T-helper 2 cell treated with Interferon-gamma antibody and Interleukin-4, amounts not matched to agents 5 μg/mL and 100 μg/mL, for 36 hours (primary cell): ENCODE measurements around the gene CYLD.

Source experiments
- DNase-seq: peaks from one replicate; pipeline ENCODE4 v3.0.0; 2021; ENCODE audit warnings: low spot score
- H3K27ac Mint-ChIP-seq: one replicate; pipeline ENCODE4 v1.8.0; 2021; ENCODE audit warnings: mild to moderate bottlenecking, mixed read lengths
- H3K27me3 Mint-ChIP-seq: one replicate; pipeline ENCODE4 v1.8.0; 2021; ENCODE audit warnings: low read depth, mixed read lengths
- H3K36me3 Mint-ChIP-seq: one replicate; pipeline ENCODE4 v1.8.0; 2021; ENCODE audit warnings: low read depth, mixed read lengths
- H3K4me1 Mint-ChIP-seq: one replicate; pipeline ENCODE4 v1.8.0; 2021; ENCODE audit warnings: low read depth, mixed read lengths
- H3K4me3 Mint-ChIP-seq: one replicate; pipeline ENCODE4 v1.8.0; 2022; ENCODE audit warnings: mild to moderate bottlenecking, moderate library complexity, mixed read lengths
- H3K9me3 Mint-ChIP-seq: one replicate; pipeline ENCODE4 v1.8.0; 2021; ENCODE audit warnings: mixed read lengths

The CYLD gene

DNA sequence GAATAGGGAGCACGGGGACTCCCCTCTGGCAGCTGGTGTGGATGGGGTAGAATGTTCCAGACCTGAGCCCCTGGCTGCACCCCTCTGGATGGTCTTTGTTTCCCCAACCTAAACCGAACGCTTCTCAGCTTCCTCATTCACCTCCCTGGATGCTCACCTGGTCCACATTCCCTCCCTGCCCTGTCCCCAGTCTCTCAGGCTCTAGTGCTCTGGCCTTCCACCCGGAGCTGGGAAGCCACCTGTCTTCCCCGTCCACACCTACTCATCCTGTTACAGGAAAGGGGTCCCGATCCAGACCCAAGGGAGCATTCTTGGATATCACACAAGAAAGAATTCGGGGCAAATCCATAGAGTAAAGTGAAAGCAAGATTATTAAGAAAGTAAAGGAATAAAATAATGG lies 73.5 kb downstream of the CYLD start:
- no peak for DNase-seq
- no peaks in the 10 kb centered on the region for H3K9me3 Mint-ChIP-seq
- H3K27me3 Mint-ChIP-seq: peaks cover 2% of the 10 kb centered on the region
- no peaks in the 10 kb centered on the region for H3K36me3 Mint-ChIP-seq
- H3K27ac Mint-ChIP-seq: no peak overlapping the region
- H3K4me1 Mint-ChIP-seq: no peaks in the 10 kb centered on the region
- no peak overlapping the region for H3K4me3 Mint-ChIP-seq

DNA sequence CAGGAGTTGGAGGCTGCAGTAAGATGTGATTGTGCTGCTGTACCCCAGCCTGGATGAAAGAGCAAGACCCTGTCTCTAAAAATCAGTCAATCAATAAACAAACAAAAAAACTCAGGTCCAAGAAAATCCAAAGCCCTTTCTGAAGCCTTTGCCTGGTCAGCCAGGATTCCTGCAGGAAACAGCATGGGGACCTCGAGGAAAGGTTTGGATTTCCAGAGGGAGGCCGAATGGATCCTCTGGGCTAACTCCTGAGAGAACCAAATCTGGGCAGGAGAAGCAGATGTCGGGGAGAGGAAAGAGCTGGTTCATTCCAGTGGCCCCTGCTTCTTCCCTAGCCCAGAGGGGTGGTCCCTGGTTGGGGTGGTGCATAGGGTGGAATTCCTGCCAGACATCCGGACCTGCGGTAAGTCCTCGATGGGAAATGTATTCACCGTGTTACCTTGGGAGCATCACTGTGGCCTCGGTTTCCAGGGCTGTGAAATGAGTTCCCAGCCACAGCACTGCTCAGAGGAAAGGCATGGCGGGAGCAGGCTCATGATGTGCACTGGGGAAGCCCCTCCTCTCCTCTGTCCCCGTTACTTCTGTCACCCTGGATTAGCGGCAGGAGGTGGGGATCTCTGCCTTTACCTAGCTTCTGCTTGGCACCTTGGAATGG lies 75.1 kb downstream of the CYLD start:
- DNase-seq: no peak
- Mint-ChIP-seq H3K27ac (no peak overlapping the region), H3K36me3 (no peaks in the 10 kb centered on the region), H3K27me3 (peaks cover 2% of the 10 kb centered on the region), H3K4me1 (no peaks in the 10 kb centered on the region), H3K4me3 (no peak overlapping the region), H3K9me3 (no peaks in the 10 kb centered on the region)

DNA sequence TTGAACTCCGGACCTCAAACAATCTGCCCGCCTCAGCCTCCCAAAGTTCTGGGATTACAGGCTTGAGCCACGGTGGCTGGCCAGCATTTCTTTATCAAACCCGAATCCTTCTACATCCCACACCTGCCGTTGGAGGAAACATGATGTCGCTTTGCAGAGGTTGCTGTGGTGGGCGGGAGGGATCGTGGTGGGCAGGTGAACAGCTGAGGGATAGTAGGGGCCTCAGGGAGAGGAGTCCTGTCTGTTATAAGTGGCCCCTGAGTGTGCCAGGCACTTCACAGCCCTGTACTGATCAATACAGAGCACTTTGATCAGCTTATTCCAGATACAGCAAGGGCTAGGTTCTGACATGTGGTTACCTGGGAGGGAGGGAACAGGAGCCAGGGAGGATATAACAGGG lies 76.5 kb downstream of the CYLD start:
- H3K36me3 Mint-ChIP-seq: no peaks in the 10 kb centered on the region
- H3K4me1 Mint-ChIP-seq: no peaks in the 10 kb centered on the region
- DNase-seq: no peak
- H3K27ac Mint-ChIP-seq: no peak overlapping the region
- H3K9me3 Mint-ChIP-seq: no peaks in the 10 kb centered on the region
- no peak overlapping the region for H3K4me3 Mint-ChIP-seq
- peaks cover 2% of the 10 kb centered on the region for H3K27me3 Mint-ChIP-seq

DNA sequence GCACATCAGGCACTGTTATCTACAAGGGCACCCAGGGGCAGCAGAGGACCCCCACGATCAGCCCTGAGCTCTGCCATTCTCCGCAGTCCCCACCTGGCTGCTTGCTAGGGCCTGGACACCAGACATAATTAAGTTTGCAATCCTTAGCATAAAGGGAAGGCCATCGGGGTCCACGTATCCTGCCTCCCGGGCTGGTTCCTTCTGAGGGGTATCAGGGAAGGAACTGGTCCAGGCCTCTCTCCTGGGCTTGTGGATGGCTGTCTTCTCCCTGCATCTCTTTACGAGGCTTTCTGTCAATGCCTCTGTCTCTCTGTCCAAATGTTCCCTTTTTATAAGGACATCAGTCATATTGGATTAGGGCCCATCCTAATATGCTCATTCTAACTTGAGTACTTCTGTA lies 77.8 kb downstream of the CYLD start:
- DNase-seq: no peak
- no peaks in the 10 kb centered on the region for H3K9me3 Mint-ChIP-seq
- no peaks in the 10 kb centered on the region for H3K4me1 Mint-ChIP-seq
- no peak overlapping the region for H3K4me3 Mint-ChIP-seq
- H3K36me3 Mint-ChIP-seq: no peaks in the 10 kb centered on the region
- H3K27me3 Mint-ChIP-seq: peaks cover 10% of the 10 kb centered on the region
- no peak overlapping the region for H3K27ac Mint-ChIP-seq

DNA sequence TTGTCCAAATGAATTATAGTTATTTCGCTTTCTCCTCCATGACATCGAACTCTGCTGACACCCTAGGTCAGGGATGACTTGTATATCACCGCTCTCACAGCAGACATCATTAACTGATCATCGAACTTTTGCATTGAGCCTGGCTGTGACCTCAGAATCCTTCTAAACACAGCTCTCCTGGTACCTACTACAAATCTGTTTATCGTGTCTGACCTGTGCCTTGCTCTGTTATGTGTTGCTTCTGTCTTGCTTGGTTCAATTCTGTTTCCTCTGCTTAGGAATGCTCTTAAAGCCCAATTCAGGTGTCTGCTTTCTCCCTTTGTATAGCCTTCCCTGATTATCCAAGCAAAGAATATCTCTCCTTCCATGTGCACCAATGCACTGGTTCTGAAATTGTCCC lies 78.3 kb downstream of the CYLD start:
- no peak for DNase-seq
- no peaks in the 10 kb centered on the region for H3K36me3 Mint-ChIP-seq
- H3K27me3 Mint-ChIP-seq: peaks cover 12% of the 10 kb centered on the region
- H3K27ac Mint-ChIP-seq: no peak overlapping the region
- no peak overlapping the region for H3K4me3 Mint-ChIP-seq
- H3K9me3 Mint-ChIP-seq: no peaks in the 10 kb centered on the region
- no peaks in the 10 kb centered on the region for H3K4me1 Mint-ChIP-seq

DNA sequence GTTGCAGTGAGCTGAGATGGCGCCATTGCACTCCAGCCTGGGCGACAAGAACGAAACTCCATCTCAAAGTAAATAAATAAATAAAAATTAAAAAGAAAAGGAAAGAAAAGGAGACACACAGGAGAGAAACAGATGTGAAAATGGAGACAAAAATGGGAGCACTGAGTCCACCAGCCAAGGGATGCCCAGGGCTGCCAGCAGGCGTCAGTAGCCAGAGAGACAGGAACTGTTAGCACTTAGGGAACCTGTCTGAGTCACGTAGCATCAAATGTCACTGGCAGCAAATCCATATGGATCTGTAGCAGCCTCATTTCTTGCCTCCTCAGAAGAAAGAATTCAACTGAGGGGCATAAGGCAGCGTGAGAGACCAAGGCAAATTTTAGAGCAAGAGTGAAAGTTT lies 79.7 kb downstream of the CYLD start:
- Mint-ChIP-seq H3K27ac (no peak overlapping the region), H3K36me3 (no peaks in the 10 kb centered on the region), H3K4me3 (no peak overlapping the region), H3K27me3 (peaks cover 24% of the 10 kb centered on the region), H3K9me3 (no peaks in the 10 kb centered on the region), H3K4me1 (no peaks in the 10 kb centered on the region)
- no peak for DNase-seq

DNA sequence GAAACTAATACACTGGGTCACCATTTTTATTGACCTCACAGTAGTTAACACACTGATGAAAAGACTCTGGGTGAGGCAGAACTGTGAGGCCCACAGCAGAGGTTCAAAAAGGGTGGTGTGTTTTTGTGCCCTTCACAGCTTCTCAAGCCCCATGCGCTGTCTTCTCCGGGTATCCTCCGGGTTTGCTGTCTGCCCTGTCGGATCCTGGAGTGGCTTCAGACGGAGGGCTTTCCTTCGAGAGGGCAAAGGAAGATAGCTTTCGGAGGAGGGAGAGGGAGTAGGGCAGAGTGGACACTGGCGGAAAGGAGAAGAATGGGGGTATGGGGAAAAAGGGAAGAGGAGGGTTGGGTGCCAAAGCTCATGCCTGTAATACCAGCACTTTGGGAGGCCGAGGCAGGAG lies 80.8 kb downstream of the CYLD start:
- Mint-ChIP-seq H3K27me3 (peaks cover 31% of the 10 kb centered on the region), H3K36me3 (no peaks in the 10 kb centered on the region)

DNA sequence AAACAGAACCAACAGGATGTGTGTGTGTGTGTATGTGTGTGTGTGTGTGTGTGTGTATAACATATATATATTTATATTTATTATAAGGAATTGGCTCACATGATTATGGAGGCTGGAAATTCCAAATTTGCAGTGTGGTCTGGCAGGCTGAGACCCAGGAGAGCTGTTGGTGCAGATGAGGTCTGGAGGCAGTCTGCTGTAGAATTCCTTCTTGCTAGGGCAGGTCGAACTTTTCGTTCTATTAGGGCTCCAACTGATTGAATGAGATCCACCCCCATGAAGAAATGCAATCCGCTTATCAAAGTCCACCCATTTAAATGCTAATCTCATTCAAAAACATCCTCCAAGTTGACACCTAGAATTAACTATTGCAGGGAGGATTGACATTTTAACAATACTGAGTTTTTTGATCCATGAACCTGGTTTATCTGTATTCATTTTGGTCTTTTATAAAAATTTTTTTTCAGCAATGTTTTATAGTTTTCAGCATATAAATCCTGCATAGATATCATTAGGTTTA lies 85.0 kb downstream of the CYLD start:
- H3K27me3 Mint-ChIP-seq: peaks cover 41% of the 10 kb centered on the region
- H3K4me1 Mint-ChIP-seq: no peaks in the 10 kb centered on the region
- no peak overlapping the region for H3K27ac Mint-ChIP-seq
- no peak overlapping the region for H3K4me3 Mint-ChIP-seq
- H3K9me3 Mint-ChIP-seq: no peaks in the 10 kb centered on the region
- no peaks in the 10 kb centered on the region for H3K36me3 Mint-ChIP-seq
- no peak for DNase-seq

More for the DNA sequence above, 80.8 kb downstream of the CYLD start:
- no peak for DNase-seq
- Mint-ChIP-seq H3K4me3 (no peak overlapping the region), H3K9me3 (no peaks in the 10 kb centered on the region), H3K27ac (no peak overlapping the region), H3K4me1 (no peaks in the 10 kb centered on the region)

DNA sequence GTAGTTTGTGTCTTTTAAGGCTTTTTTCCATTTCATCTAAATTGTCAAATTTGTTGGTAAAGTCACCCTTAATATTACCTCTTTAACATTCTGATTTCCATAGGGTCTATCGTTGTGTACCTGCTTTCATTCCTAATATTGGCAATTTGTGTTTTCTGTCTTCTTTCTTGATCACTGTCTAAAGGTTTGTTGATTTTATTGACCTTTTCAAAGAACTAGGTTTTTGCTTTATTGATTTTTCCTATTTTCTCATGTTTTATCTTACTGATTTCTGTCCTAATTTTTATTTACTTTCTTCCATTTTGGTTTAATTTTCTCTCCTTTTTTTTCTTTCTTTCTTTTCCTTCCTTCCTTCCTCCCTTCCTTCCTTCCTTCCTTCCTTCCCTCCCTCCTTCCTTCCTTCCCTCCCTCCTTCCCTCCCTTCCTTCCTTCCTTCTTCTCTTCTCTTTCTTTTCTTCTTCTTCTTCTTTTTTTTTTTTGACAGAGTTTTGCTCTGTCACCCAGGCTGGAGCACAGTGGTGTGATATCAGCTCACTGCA lies 86.3 kb downstream of the CYLD start:
- no peak overlapping the region for H3K4me3 Mint-ChIP-seq
- no peaks in the 10 kb centered on the region for H3K9me3 Mint-ChIP-seq
- no peak for DNase-seq
- peaks cover 41% of the 10 kb centered on the region for H3K27me3 Mint-ChIP-seq
- no peak overlapping the region for H3K27ac Mint-ChIP-seq
- no peaks in the 10 kb centered on the region for H3K36me3 Mint-ChIP-seq
- H3K4me1 Mint-ChIP-seq: no peaks in the 10 kb centered on the region

DNA sequence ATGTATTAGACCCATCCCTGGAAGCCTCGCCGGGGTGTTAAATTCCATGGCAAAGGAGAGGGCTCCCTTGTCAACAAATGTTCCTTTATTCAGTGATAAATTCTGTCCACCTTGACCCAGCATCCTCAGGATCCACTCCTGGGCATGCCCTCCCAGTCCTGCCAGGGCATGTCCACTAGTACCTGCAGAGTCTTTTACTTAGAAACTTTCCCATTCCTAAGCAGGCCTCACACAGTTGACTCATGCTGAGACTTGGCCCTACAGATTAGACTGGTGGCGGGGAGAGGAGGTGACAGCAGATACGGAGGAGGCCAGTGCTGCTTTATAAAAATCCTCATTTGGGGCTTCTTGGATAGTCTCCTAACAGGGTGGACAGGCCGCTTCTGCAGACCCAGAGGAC lies 88.8 kb downstream of the CYLD start:
- Mint-ChIP-seq H3K27me3 (peaks cover 26% of the 10 kb centered on the region), H3K4me1 (no peaks in the 10 kb centered on the region), H3K36me3 (no peaks in the 10 kb centered on the region), H3K27ac (no peak overlapping the region), H3K9me3 (no peaks in the 10 kb centered on the region), H3K4me3 (no peak overlapping the region)
- no peak for DNase-seq

DNA sequence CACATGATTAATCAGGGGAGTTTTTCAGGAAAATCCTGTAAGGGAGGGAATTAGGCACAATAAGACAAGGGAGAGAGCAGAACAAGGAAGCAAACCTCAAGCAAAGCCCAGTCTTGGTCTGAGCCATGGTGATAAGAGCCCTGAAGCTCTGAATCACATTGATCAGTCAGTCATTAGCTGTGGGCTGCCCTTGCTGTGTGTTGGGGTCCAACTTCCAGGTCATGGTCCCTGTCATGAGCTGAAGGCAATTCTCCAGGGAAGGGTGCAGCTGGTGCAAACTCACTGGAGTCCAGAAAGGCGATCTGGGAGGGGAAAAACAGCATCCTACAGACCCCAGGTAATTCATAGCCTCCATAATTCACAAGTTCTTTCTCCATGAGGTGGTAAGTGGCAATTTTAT lies 89.9 kb downstream of the CYLD start:
- DNase-seq: no peak
- Mint-ChIP-seq H3K27me3 (peaks cover 18% of the 10 kb centered on the region), H3K4me3 (no peak overlapping the region), H3K4me1 (no peaks in the 10 kb centered on the region), H3K36me3 (no peaks in the 10 kb centered on the region), H3K9me3 (no peaks in the 10 kb centered on the region), H3K27ac (no peak overlapping the region)

DNA sequence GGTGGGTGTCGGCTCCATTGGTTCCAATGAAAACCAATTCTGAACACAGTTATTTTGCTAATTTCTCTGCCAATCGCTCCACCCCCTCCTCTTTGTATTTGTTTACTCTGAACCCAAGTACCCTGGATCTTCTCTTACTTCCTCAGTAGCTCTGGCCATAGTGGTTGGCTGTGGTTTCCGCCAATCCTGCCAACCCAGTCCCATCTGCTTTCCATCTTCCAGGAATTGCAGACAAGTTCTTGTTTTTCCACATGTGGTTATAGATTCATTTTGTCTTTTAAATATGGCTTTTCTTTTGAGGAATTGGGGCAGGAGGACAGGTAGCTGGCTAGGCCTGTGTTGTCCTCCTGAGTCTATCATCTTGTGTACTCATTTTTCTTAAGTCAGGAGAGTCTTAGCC lies 92.0 kb downstream of the CYLD start:
- H3K4me1 Mint-ChIP-seq: peaks cover 5% of the 10 kb centered on the region
- DNase-seq: no peak
- no peaks in the 10 kb centered on the region for H3K36me3 Mint-ChIP-seq
- peaks cover 3% of the 10 kb centered on the region for H3K27me3 Mint-ChIP-seq
- no peak overlapping the region for H3K27ac Mint-ChIP-seq
- no peak overlapping the region for H3K4me3 Mint-ChIP-seq
- H3K9me3 Mint-ChIP-seq: no peaks in the 10 kb centered on the region

DNA sequence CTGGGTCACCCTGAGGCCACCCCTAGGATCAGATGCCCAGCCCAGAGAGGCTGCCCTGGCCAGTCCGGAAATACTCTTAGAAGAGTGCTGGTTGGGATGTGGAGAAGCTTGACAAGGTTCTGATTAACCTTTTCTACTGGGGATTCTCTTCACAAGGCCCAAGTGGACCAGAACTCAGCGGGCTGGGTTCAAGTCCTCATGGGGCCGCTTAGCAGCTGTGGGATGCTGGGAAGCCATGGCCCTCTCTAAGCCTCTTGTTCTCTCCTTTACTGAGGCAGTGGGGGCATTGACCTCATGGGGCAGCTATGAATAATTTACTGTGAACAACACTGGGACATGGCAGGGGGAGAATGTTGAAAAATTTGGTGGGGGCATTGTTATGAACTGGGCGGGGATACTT lies 92.8 kb downstream of the CYLD start:
- peaks cover 5% of the 10 kb centered on the region for H3K4me1 Mint-ChIP-seq
- no peak overlapping the region for H3K4me3 Mint-ChIP-seq
- H3K27ac Mint-ChIP-seq: no peak overlapping the region
- H3K9me3 Mint-ChIP-seq: no peaks in the 10 kb centered on the region
- H3K27me3 Mint-ChIP-seq: no peaks in the 10 kb centered on the region
- no peaks in the 10 kb centered on the region for H3K36me3 Mint-ChIP-seq
- DNase-seq: no peak

DNA sequence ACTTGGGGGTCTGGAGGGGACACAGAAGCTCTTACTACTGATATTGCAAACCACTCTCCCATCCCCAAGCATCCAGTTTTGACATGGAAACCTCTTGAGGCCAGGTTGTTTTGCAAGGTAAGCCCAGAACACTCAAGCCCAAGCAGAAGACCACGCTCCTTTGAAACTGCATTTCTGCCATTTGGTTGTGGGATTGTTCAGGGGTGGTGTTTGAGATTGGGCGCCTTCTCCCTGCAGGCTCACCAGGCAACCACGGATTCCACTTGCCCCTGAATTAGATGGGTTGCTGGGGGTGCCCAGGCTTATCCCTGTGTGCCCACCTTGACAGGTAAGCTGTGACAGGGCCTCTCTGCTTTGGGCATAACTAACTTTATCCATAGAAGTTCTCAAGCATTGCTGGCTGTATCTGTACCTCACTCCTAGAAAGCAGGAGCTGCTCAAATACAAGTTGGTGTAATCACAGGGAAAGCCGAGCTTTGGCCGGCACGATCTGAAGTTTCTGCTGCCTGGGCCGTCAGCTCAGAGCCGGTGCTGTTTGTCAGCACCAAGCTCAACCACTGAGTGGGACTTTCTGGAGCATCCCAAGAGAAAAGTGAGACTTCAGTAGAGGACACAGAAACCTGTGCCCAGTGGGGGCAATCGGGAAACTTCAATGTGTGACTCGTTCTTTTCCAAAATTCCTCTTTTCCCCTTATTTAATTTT lies 93.6 kb downstream of the CYLD start:
- DNase-seq: no peak
- Mint-ChIP-seq H3K27ac (no peak overlapping the region), H3K9me3 (no peaks in the 10 kb centered on the region), H3K4me3 (no peak overlapping the region), H3K4me1 (peaks cover 8% of the 10 kb centered on the region), H3K27me3 (peaks cover 4% of the 10 kb centered on the region), H3K36me3 (no peaks in the 10 kb centered on the region)
